ENCODE results near the gene GGT6. TPM values are rescaled to one million over a fixed set of nuclear protein-coding genes. Genes with fewer than 3 reads are reported as not detected.

GGT6 gene
- total RNA-seq, 1 experiment from 2014 or later, result not detected

DNA sequence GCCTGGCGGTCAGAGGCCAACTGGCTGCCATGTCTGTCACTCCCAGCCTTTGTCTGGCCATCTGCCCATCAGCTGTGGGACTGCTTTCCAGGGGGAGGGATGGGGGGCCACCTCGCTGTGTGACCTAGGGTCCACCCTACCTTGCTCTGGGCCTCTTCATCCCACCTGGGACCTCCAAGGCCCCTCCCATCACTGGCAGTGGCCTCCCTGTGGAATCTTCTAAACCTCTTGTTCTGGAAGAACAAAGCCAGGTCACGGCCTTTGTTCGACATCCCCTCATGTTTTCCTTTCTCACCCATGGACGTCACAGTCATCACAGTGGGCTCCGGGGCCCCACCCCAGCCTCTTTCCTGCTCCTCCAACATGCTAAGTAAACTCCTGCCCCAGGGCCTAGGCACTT, 37.7 kb downstream of the GGT6 start:
- no peak overlapping the region for H3K27ac Mint-ChIP-seq (ENCODE audit: unreplicated experiment)
- BruUV-seq (replicated peaks), result no TSS peak
- TF ChIP-seq, protein P1, sequence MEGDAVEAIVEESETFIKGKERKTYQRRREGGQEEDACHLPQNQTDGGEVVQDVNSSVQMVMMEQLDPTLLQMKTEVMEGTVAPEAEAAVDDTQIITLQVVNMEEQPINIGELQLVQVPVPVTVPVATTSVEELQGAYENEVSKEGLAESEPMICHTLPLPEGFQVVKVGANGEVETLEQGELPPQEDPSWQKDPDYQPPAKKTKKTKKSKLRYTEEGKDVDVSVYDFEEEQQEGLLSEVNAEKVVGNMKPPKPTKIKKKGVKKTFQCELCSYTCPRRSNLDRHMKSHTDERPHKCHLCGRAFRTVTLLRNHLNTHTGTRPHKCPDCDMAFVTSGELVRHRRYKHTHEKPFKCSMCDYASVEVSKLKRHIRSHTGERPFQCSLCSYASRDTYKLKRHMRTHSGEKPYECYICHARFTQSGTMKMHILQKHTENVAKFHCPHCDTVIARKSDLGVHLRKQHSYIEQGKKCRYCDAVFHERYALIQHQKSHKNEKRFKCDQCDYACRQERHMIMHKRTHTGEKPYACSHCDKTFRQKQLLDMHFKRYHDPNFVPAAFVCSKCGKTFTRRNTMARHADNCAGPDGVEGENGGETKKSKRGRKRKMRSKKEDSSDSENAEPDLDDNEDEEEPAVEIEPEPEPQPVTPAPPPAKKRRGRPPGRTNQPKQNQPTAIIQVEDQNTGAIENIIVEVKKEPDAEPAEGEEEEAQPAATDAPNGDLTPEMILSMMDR (IDR thresholded peaks at IDR 0.05; ENCODE audit: insufficient read depth in 1 of 2, low read depth in 1 of 2, low read length in 1 of 2, severe bottlenecking in 1 of 2, unreplicated experiment in 1 of 2), result no peak
- H3K9me3 ChIP-seq, result no peaks in the 10 kb centered on the region
- no peaks in the 10 kb centered on the region for H3K36me3 ChIP-seq (ENCODE audit: control insufficient read depth, insufficient read depth, low read length)
- no peaks in the 10 kb centered on the region for H3K27me3 Mint-ChIP-seq (ENCODE audit: insufficient read depth, unreplicated experiment)
- intact Hi-C loops (cut with micrococcal nuclease; ENCODE audit: unreplicated experiment), result no loop called here
- peaks cover 5% of the 10 kb centered on the region for H3K4me1 Mint-ChIP-seq (ENCODE audit: low read depth, unreplicated experiment)
- DNase-seq, result no peak
- no peaks in the 10 kb centered on the region for H3K4me1 ChIP-seq
- no peak overlapping the region for H3K4me3 Mint-ChIP-seq (ENCODE audit: unreplicated experiment)
- H3K36me3 Mint-ChIP-seq (ENCODE audit: insufficient read depth, unreplicated experiment), result peaks cover 9% of the 10 kb centered on the region
- ChIA-PET POLR2A (no interaction called here), CTCF (no interaction called here)
- H3K9me3 Mint-ChIP-seq (ENCODE audit: unreplicated experiment), result no peaks in the 10 kb centered on the region
- H3K4me3 ChIP-seq (ENCODE audit: low read depth, low read length), result no peak overlapping the region
- H3K27me3 ChIP-seq (replicated peaks; ENCODE audit: control insufficient read depth, insufficient read depth, low read length), result no peaks in the 10 kb centered on the region

DNA sequence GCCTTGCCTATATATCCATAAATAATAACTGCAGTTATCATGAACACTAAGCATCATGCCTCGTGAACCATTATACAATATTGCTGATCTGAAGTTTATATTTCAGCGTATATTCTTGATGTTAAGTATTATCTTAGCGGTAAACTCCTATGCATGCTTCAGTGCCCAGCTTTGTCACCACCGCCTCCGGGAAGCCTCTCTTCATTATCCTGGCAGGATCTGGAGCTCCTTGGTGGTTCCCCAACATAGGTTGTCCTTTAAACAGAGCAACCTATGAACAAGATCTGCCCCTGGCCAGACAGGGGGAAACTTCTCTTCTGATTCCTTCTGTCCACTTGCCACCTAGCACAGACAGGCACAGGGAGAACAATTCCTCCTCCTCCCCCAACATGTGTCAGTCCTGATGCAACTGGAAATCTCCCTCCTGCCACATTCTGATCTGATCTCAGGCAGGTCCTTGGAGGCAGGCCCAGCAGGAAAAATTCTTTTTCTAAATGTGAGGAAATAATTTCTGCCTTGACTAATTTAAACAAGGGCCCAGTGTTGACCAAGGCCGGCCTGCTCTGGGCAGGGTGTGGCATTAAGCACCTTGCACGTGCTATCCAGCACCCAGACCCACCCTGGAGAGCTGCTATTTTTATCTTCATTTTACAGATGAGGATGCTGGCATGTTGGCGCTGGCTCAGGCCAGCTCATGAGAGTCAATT, 39.3 kb downstream of the GGT6 start:
- DNase-seq, result no peak
- H3K27ac Mint-ChIP-seq (ENCODE audit: unreplicated experiment), result no peak overlapping the region
- H3K36me3 Mint-ChIP-seq (ENCODE audit: insufficient read depth, unreplicated experiment), result peaks cover 10% of the 10 kb centered on the region
- Histone ChIP-seq H3K4me1 (no peaks in the 10 kb centered on the region), H3K36me3 (ENCODE audit: control insufficient read depth, insufficient read depth, low read length) (no peaks in the 10 kb centered on the region), H3K27me3 (replicated peaks; ENCODE audit: control insufficient read depth, insufficient read depth, low read length) (no peaks in the 10 kb centered on the region), H3K9me3 (no peaks in the 10 kb centered on the region), H3K4me3 (ENCODE audit: low read depth, low read length) (no peak overlapping the region)
- no peak overlapping the region for H3K4me3 Mint-ChIP-seq (ENCODE audit: unreplicated experiment)
- TF ChIP-seq, protein P1 (IDR thresholded peaks at IDR 0.05; ENCODE audit: insufficient read depth in 1 of 2, low read depth in 1 of 2, low read length in 1 of 2, severe bottlenecking in 1 of 2, unreplicated experiment in 1 of 2), result no peak
- H3K9me3 Mint-ChIP-seq (ENCODE audit: unreplicated experiment), result no peaks in the 10 kb centered on the region
- intact Hi-C loops (cut with micrococcal nuclease; ENCODE audit: unreplicated experiment), result no loop called here
- ChIA-PET POLR2A (no interaction called here), CTCF (no interaction called here)
- BruUV-seq (replicated peaks), result no TSS peak
- H3K4me1 Mint-ChIP-seq (ENCODE audit: low read depth, unreplicated experiment), result peaks cover 6% of the 10 kb centered on the region
- no peaks in the 10 kb centered on the region for H3K27me3 Mint-ChIP-seq (ENCODE audit: insufficient read depth, unreplicated experiment)

DNA sequence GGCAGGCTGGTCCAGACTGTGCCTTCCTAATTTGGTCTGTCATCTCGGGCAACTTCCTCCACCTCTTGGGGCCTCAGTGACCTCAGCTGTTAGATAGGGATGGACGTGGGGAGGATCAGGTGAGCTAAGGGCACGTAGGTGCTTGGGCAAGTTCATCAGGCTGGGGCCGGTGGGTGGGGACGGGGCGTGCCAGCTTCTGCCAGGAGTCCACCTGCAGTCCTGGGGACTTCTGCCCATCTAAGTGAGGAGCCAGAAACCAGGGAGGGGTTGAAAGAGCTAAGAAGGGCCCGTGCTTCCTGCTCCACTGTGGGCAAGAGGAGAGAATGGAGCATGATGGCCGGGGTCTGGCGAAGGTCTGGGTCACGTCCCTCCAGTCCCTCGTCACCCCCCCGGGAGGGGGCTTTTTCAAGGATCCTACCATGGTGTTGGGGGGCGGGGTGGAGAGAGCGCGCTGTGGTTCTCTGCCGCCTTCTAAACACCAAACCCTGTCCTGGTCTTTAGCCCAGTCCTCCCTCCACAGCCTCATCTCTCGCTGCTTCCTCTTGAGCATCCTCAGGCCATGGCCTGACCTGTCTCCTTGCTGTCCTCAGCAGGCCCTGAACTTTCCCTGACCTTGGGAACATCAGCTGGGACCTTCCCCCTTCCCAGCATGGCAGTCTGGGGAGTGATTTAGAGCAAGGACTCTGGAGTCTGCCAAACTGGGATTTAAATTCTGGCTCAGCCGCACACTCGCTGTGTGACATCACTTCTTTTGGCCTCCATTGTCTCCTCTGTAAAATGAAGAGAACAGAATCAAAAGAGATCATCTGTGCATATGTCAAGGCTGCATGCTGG, 40.1 kb downstream of the GGT6 start:
- no peak overlapping the region for H3K27ac Mint-ChIP-seq (ENCODE audit: unreplicated experiment)
- Histone ChIP-seq H3K36me3 (ENCODE audit: control insufficient read depth, insufficient read depth, low read length) (no peaks in the 10 kb centered on the region), H3K4me1 (peaks cover 3% of the 10 kb centered on the region; the same call in 1 of the 2 replicates), H3K27me3 (replicated peaks; ENCODE audit: control insufficient read depth, insufficient read depth, low read length) (no peaks in the 10 kb centered on the region), H3K4me3 (ENCODE audit: low read depth, low read length) (no peak overlapping the region), H3K9me3 (no peaks in the 10 kb centered on the region)
- H3K4me1 Mint-ChIP-seq (ENCODE audit: low read depth, unreplicated experiment), result peaks cover 6% of the 10 kb centered on the region
- no peak overlapping the region for H3K4me3 Mint-ChIP-seq (ENCODE audit: unreplicated experiment)
- no TSS peak for BruUV-seq (replicated peaks)
- no peak for DNase-seq
- H3K36me3 Mint-ChIP-seq (ENCODE audit: insufficient read depth, unreplicated experiment), result peaks cover 10% of the 10 kb centered on the region
- ChIA-PET CTCF (no interaction called here), POLR2A (no interaction called here)
- intact Hi-C loops (cut with micrococcal nuclease; ENCODE audit: unreplicated experiment), result no loop called here
- H3K9me3 Mint-ChIP-seq (ENCODE audit: unreplicated experiment), result no peaks in the 10 kb centered on the region
- TF ChIP-seq, protein P1 (IDR thresholded peaks at IDR 0.05; ENCODE audit: insufficient read depth in 1 of 2, low read depth in 1 of 2, low read length in 1 of 2, severe bottlenecking in 1 of 2, unreplicated experiment in 1 of 2), result no peak
- H3K27me3 Mint-ChIP-seq (ENCODE audit: insufficient read depth, unreplicated experiment), result no peaks in the 10 kb centered on the region

Measured in Caco-2 (cell line).